HG03432 (cell line): ENCODE measurements around the gene ASAH2B.

Experiments
- ATAC-seq: cut with Tn5 transposase; IDR thresholded peaks from one replicate; pipeline ENCODE4 v1.9.1; 2021; ENCODE audit warnings: mild to moderate bottlenecking, moderate library complexity; ENCODE audit not compliant: unreplicated experiment

ASAH2B gene

DNA sequence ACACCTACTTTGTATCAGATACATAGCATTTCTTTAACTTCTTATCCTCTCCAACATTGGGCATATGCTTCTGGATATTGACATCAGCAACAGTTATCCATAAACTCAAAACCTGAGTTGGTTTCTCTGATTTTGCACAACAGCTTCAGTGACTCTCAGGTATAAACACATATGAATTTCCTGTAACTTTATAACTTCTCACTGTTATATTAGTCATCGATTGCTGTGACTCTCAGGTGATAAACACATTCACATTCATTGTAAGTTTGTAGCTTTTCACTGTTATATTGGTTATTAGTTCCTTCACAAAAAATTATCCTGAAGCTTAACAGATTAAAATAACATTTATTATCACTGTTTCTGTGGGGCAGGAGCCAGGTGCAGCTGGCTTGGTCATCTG, 57.0 kb downstream of the ASAH2B start:
- no peak for ATAC-seq

DNA sequence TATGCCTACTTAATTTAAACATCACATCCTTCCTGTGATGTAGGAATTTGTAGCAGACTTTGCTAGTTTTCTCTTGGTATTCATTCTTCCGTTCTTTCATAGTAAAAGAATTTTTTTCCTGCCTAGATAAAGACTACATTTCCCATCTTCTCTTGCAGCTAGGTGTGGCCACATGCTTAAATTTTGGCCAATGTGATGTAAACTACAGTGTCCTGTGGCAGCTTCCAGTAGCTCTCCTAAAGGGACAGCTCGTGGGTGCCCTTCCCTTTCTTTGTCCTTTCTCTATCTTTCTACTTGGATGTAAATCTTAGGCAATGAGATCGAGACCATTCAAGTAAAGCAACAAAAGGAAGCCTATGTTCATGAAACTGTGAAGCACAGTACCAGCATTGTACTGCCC, 58.6 kb downstream of the ASAH2B start:
- ATAC-seq, result no peak

DNA sequence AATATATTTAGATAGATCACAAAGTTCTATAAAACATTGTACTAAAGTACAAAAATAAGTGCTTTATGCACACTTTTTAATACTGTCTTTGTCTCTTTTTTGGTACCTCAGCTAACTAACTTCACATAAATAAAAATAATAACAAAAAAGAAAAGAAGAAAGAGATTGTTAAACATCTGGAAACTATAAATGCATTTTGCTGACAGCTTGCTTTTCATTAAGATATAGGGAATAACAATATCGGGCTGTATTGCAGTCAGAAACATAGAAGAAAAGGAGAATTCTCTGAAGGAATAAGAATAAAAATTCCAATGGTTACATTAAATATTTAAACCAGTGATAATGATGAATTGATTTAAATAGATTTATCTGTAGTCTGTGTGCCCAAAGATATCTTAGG, 59.9 kb downstream of the ASAH2B start:
- no peak for ATAC-seq

DNA sequence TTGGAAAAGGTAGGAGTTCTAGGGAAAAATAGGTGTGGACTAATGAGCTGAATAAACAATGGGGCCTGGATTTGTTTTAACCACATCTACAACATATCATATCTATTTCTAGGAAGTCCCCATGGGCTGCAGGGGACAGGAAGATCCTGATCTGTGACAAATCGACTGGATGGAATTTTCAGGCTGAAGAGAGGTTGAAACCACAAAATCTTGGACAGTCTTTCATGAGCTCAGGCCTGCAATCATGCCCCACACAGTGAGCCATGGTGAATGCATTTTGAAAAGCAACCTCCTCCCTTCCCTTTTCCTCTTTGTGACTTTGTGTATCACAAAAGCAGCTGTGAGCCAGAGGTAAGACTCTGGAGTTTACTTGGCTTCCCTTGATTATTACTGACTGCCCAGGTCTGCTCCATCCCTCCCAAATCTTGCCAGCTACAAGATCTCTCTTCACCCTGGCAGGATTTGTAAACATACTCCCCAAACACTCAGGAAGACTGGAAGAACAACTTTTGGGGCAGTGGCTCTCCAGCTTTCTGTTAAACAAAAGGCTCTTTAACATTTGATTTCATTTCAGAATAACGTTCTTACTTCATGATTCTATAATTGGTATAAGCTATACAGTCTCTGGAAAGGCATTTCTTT, 66.4 kb downstream of the ASAH2B start:
- ATAC-seq, result no peak

DNA sequence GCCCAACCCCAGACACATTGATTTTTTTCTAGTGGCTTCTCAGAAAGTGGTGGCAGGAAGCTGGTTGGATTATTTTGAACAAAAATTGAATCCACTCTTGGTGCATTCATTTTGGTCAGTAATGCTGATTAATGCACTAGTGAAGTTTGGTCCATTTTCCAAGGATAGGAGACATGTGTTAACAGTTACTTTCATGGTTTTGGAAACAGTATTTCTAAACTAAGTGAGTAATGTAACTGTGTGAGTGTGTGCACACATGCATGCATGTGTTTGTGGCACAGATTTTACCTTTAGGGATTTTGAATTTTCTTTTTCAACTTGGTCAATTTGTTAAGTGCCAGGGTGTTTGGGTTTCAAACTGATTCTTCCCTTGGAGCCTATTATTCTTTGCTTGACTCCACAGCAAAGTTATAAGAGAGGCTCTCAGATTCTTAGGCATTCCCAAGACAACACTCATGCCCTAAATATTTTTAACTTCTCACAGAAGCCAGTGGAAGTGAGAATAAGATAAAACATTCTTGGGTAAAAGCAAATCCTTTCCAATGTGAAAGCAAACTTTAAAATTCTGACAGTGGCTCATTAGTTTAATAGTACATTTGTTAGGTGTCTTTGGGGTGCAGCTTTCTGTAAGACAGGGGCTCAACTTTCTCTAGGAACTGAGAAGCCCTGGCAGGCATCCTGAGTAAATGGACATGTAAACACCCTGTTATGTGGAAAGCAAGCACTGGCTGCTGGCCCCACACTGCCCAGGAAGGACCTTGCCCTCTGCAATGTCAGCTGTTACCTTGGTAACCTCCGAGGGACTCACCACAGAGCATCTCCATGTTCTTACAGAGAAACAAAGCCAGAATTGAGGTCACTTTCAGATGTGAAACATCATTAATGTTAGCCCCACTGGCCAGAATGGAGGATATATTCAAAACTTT, 68.4 kb downstream of the ASAH2B start:
- ATAC-seq, result no peak
